SK-N-MC (cell line): ENCODE results near the gene SLC8A2.

Experiments
- DNase-seq: peaks from one replicate; pipeline ENCODE4 v3.0.0-alpha.2; 2011; ENCODE audit warnings: low read depth, low spot score
- H3K27ac ChIP-seq: fragments of 200-600 bp; sonication (generic); 2 replicates; pipeline ENCODE4 v1.5.1; 2016; ENCODE audit warnings: mixed run types
- H3K36me3 ChIP-seq: fragments of 200-600 bp; sonication (generic); 2 replicates; pipeline ENCODE4 v1.6.1; 2017; ENCODE audit warnings: antibody characterized with exemption, low read length, mixed read lengths; ENCODE audit not compliant: insufficient read depth
- H3K4me3 ChIP-seq: fragments of 200-600 bp; sonication (generic); 2 replicates; pipeline ENCODE4 v1.5.1; 2016
- H3K9ac ChIP-seq: fragments of 200-600 bp; sonication (generic); 2 replicates; pipeline ENCODE4 v1.8.0; 2017; ENCODE audit warnings: mixed run types, mixed read lengths; ENCODE audit not compliant: insufficient read length
- H3K9me3 ChIP-seq: fragments of 200-600 bp; sonication (generic); 2 replicates; pipeline ENCODE4 v1.6.1; 2017; ENCODE audit warnings: low read depth, mild to moderate bottlenecking, antibody characterized with exemption, low read length, moderate library complexity, mixed read lengths
- EZH2 ChIP-seq: fragments of 200-600 bp; sonication (generic); IDR thresholded peaks from one replicate; pipeline ENCODE4 v1.6.1; 2017; ENCODE audit warnings: antibody characterized with exemption
- FOXP2 ChIP-seq: optimal IDR thresholded peaks from 2 replicates; pipeline ENCODE3; 2011; ENCODE audit warnings: mild to moderate bottlenecking, moderate library complexity; ENCODE audit not compliant: insufficient read depth; ENCODE audit errors: extremely low read length, control extremely low read depth
- POLR2AphosphoS5 ChIP-seq: IDR thresholded peaks from 2 replicates; pipeline ENCODE4 v1.6.1; 2012; ENCODE audit warnings: mild to moderate bottlenecking, low read depth, low read length, borderline replicate concordance

Gene SLC8A2

DNA sequence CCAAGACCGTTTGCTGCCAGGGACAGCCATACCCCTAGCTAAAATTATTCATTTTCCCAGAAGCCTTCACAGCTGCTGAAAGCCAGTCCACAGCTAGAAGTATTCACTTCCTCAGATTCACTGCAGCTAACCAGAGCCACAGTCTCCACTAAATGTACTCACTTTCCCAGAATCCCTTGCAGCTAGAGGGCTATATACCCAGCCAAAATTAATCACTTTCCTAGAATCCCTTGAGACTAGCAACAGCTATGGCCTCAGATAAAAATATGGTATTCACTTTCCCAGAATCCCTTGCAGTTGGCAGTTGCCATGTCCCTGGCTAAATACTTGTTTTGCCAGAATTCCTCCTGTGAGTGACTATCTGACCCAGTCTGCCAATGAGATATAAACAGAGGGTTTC lies 38.6 kb downstream of the SLC8A2 start:
- no peaks in the 10 kb centered on the region for H3K9me3 ChIP-seq

DNA sequence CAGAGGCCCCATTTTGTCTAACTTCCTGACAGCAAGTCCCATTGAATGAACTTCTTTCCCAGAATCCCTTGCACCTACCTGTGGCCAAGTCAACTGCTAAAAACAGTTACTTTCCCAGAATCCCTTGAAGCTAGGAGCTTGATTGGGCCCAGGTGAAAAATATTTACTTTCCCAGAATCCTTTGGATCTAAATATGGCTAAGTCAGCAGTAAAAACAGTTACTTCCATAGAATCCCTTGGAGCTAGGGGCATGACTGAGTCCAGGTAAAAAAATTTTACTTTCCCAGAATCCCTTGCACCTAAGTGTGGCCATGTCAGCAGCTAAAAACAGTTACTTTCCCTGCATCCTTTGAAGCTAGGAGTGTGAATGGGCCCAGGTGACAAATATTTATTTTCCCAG lies 39.2 kb downstream of the SLC8A2 start:
- H3K27ac ChIP-seq = no peak overlapping the region
- no peaks in the 10 kb centered on the region for H3K9me3 ChIP-seq
- no peak overlapping the region for H3K4me3 ChIP-seq
- H3K36me3 ChIP-seq = no peaks in the 10 kb centered on the region
- no peak for TF ChIP-seq POLR2AphosphoS5
- TF ChIP-seq EZH2 = no peak
- no peak for TF ChIP-seq FOXP2
- no peak for DNase-seq
- H3K9ac ChIP-seq = no peak overlapping the region

More for the DNA sequence above, 38.6 kb downstream of the SLC8A2 start:
- H3K27ac ChIP-seq = no peak overlapping the region
- TF ChIP-seq POLR2AphosphoS5 (no peak), FOXP2 (no peak), EZH2 (no peak)
- no peaks in the 10 kb centered on the region for H3K36me3 ChIP-seq
- DNase-seq = no peak
- H3K9ac ChIP-seq = no peak overlapping the region
- H3K4me3 ChIP-seq = no peak overlapping the region

DNA sequence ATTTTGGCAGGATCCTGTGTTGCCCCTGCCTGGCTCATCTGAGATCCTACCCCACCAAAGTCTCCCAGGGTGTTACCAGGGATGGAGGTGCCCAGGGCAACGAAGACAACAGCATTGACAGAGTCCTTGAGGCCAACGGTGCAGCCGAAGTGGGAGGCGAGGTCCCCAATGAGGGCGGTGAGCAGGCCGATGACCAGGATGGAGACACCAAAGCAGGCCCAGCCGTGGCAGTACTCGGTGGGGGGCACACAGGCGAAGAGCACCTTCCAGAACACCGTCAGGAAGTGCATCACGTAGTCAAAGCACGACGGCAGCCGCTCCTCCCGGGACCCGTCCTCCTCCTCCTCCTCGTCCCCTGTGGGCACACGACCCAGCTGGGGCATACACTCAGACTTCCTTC lies 39.6 kb downstream of the SLC8A2 start:
- no peak overlapping the region for H3K9ac ChIP-seq
- no peaks in the 10 kb centered on the region for H3K9me3 ChIP-seq
- TF ChIP-seq FOXP2 = no peak
- no peak for TF ChIP-seq POLR2AphosphoS5
- TF ChIP-seq EZH2 = no peak
- no peak overlapping the region for H3K4me3 ChIP-seq
- no peak for DNase-seq
- H3K36me3 ChIP-seq = no peaks in the 10 kb centered on the region
- H3K27ac ChIP-seq = no peak overlapping the region

DNA sequence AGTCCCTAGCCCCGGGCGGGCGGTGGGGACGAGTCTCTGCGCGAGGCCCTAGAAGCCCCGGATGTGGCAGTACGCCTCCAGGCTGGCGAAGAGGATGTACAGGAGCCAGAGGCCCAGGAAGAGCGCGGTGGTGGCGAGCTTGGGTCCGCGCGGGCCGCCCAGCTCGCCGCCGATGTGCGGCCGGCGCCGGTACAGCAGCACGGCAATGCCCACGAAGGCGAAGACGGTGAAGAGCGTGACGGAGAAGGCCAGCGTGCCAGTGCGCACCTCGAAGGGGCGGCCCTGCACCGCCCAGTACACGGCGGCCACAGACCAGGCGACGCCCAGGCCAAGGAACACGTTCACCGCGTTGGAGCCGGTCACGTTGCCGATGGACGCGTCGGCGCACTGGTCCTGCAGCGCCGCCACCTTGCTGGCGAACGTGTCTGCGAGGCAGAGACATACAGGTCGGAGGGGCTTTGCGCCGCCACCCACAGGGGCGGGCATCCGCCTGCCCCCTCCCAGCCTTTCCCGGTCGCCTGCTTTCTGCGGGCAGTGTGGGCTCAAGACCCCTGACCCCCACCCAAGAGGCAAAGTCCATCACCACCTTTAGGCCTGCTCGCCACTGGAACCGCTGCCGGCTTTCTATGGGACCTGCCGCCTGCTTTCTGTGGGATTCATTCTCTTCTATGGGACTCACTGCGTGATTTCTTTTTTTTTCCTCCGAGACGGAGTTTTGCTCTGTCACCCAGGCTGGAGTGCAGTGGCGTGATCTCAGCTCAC lies 41.5 kb downstream of the SLC8A2 start:
- no peak for DNase-seq
- Histone ChIP-seq H3K4me3 (no peak overlapping the region), H3K9ac (no peak overlapping the region), H3K9me3 (no peaks in the 10 kb centered on the region), H3K36me3 (no peaks in the 10 kb centered on the region), H3K27ac (no peak overlapping the region)
- no peak for TF ChIP-seq EZH2

DNA sequence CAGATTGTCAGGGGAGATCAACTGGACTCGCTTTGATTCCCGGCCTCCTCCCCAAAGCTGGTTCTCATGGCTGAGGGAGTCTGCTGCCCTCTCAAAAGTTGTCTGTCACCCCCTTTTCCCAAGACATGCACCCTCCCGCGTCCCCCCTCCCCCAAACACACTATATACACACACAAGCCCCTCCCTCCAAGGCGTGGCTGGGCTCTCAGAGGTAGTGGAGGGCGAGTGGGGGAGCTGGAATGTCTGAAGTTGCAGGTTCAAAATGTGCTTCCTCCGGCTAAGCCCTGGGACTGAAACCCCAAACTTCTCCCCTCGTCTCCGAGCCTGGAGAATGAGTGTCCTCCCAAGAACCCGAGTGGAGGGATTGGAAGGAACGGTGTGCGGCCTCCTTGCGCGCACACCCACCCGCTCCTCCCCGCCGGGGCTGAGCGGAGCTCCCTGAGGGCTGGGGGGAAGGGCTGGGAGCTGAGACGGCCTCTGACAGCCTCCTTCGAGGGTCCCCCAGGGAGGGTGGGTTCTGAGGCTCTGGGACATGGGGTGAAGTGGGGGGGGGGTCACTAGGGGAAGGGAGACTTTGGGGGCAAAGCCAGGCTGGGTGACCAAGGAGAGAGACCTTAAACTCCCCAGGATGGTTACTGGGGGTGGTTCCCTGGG lies 42.4 kb downstream of the SLC8A2 start:
- no peaks in the 10 kb centered on the region for H3K36me3 ChIP-seq
- peak overlapping the region; percentile 79 for H3K4me3 ChIP-seq
- no peak for TF ChIP-seq POLR2AphosphoS5
- TF ChIP-seq FOXP2 = no peak
- no peak for TF ChIP-seq EZH2
- no peak for DNase-seq
- no peak overlapping the region for H3K27ac ChIP-seq
- no peak overlapping the region for H3K9ac ChIP-seq
- no peaks in the 10 kb centered on the region for H3K9me3 ChIP-seq

DNA sequence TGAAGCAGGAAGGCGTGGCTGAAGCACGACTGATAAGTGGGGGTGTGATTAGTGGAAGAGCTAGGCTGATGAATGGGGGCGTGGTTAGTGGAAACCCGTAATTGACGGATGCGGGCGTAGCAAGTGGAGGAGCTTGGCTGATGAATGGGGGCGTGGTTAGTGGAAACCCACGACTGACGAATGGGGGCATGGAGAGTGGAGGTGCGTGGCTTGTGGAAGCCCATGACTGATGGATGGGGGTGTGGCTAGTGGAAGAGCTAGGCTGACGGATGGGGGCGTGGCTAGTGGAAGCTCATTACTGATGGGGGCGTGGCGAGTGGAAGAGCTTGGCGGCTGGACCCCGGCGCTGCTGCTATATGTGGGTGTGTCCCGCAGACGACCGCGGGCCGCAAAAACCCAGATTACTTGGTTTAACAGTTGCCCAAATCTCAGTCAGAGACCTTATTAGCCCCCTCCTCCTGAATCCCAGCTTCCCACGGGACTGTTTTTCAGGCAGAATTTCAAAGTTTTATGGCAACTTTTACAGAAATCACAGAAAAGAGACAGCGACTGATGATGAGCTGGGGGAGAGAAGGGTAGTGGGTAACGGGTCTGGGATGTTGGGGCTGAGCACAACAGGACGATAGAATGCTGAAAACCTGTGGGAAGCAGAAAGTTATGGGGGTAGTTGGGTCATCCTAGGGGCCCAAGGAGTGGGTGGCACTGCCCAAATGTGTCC lies 43.4 kb downstream of the SLC8A2 start:
- peak; percentile 93 for DNase-seq
- H3K9ac ChIP-seq = peak overlapping the region; percentile 49
- TF ChIP-seq FOXP2 (peak; percentile 78), EZH2 (no peak)

DNA sequence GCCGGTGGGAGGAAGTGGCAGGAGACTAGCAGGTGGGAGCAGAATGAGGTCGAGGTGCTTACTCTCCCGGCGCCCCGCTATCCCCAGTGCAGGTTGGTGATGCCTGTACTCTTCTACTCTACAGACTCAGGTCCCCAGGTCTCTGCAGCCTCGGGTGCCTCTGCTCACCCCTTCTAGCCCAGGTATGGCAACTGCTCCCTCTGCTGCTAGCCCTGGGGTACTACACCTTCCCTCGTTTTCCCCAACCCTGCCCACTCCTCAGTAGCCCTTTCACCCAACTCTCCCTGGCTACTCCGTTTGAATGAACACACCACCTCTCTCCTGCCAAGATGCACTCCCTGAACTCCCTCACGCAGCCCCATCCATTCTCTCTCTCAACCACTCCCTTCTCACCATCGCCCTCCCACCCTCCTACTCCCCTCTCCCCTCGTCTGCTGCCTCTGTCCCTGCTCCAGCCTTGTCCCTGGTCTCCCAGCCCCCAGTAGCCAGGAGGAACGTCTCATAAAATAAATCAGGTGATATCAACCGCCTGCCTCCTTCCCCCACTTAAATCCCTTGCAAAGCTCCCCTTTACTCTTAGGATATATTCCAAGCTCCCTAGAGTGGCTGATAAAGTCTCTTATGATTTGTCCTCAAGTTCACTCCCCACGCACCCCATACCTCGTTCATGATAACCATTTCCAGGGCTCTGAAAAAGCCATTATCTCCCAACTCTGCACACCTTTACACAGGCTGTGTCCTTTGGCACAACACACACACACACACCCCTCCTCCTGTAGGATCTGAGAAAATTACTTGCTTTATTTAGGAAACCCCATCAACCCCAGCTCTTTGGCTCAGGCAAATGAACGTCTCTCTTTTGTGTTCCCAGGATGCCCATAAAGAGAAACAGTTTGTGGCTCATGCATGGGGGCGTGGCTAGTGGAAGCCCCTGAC lies 44.2 kb downstream of the SLC8A2 start:
- DNase-seq = no peak
- Histone ChIP-seq H3K27ac (peak overlapping the region; percentile 43), H3K36me3 (no peaks in the 10 kb centered on the region), H3K9me3 (no peaks in the 10 kb centered on the region), H3K9ac (no peak overlapping the region), H3K4me3 (peak overlapping the region; percentile 79)
- no peak for TF ChIP-seq FOXP2
- TF ChIP-seq POLR2AphosphoS5 = no peak
- no peak for TF ChIP-seq EZH2

More for the DNA sequence above, 43.4 kb downstream of the SLC8A2 start:
- Histone ChIP-seq H3K9me3 (no peaks in the 10 kb centered on the region), H3K27ac (no peak overlapping the region; the same call in 1 of the 2 replicates), H3K36me3 (no peaks in the 10 kb centered on the region), H3K4me3 (peak overlapping the region; percentile 79)
